Measurements from ENCODE around the gene PTPN9.
"Not testable (repeated sequence)": the region's sequence is repeated elsewhere in the genome, so short reads cannot be mapped to it uniquely, and the experiment has no call there.

The PTPN9 gene

DNA sequence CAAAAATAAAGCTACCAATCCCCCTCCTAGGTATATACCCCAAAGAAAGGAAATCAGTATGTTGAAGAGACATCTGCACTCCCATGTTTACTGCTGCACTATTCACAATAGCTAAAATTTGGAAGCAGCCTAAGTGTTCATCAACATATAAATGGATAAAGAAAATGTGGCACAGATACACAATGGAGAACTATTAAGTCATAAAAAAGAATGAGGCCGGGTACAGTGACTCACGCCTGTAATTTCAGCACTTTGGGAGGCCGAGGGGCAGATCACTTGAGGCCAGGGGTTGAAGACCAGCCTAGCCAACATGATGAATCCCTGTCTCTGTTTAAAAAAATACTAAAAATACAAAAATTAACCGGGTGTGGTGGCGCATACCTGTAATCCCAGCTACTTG lies 10.0 kb upstream of the PTPN9 start:
- Histone ChIP-seq H2AFZ (ENCODE audit: low read depth, low read length) (no peak overlapping the region), H3K9me3 (ENCODE audit: insufficient read depth, low read length) (no peaks in the 10 kb centered on the region), H3K27ac (ENCODE audit: low read length) (no peak overlapping the region), H3K9ac (ENCODE audit: low read length) (no peak overlapping the region), H3K4me1 (ENCODE audit: low read length) (no peaks in the 10 kb centered on the region), H3K4me2 (ENCODE audit: low read length) (no peak overlapping the region), H3K36me3 (replicated peaks; ENCODE audit: low read depth, low read length) (no peaks in the 10 kb centered on the region), H3K27me3 (ENCODE audit: low read depth, low read length) (no peaks in the 10 kb centered on the region), H4K20me1 (ENCODE audit: insufficient read depth, low read length) (no peaks in the 10 kb centered on the region), H3K4me3 (ENCODE audit: low read length) (no peak overlapping the region), H3K79me2 (ENCODE audit: low read length) (no peaks in the 10 kb centered on the region)
- TF ChIP-seq EZH2phosphoT487 (IDR thresholded peaks at IDR 0.05; ENCODE audit: low read depth) = no peak
- TF ChIP-seq, protein P1, sequence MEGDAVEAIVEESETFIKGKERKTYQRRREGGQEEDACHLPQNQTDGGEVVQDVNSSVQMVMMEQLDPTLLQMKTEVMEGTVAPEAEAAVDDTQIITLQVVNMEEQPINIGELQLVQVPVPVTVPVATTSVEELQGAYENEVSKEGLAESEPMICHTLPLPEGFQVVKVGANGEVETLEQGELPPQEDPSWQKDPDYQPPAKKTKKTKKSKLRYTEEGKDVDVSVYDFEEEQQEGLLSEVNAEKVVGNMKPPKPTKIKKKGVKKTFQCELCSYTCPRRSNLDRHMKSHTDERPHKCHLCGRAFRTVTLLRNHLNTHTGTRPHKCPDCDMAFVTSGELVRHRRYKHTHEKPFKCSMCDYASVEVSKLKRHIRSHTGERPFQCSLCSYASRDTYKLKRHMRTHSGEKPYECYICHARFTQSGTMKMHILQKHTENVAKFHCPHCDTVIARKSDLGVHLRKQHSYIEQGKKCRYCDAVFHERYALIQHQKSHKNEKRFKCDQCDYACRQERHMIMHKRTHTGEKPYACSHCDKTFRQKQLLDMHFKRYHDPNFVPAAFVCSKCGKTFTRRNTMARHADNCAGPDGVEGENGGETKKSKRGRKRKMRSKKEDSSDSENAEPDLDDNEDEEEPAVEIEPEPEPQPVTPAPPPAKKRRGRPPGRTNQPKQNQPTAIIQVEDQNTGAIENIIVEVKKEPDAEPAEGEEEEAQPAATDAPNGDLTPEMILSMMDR (IDR thresholded peaks at IDR 0.05; ENCODE audit: low read depth, low read length) = no peak

DNA sequence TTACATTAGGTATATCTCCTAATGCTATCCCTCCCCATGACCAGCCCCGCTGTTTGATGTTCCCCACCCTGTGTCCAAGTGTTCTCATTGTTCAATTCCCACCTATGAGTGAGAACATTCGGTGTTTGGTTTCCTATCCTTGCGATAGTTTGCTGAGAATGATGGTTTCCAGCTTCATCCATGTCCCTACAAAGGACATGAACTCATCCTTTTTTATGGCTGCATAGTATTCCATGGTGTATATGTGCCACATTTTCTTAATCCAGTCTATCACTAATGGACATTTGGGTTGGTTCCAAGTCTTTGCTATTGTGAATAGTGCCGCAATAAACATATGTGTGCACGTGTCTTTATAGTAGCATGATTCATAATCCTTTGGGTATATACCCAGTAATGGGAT lies 7.3 kb upstream of the PTPN9 start:
- not testable (repeated sequence) for H3K4me2 ChIP-seq (ENCODE audit: low read length); H3K36me3 ChIP-seq (replicated peaks; ENCODE audit: low read depth, low read length); H3K27ac ChIP-seq (ENCODE audit: low read length); H3K9ac ChIP-seq (ENCODE audit: low read length); H3K4me1 ChIP-seq (ENCODE audit: low read length); H3K79me2 ChIP-seq (ENCODE audit: low read length); H4K20me1 ChIP-seq (ENCODE audit: insufficient read depth, low read length); H3K27me3 ChIP-seq (ENCODE audit: low read depth, low read length); H3K9me3 ChIP-seq (ENCODE audit: insufficient read depth, low read length); H2AFZ ChIP-seq (ENCODE audit: low read depth, low read length); H3K4me3 ChIP-seq (ENCODE audit: low read length)

DNA sequence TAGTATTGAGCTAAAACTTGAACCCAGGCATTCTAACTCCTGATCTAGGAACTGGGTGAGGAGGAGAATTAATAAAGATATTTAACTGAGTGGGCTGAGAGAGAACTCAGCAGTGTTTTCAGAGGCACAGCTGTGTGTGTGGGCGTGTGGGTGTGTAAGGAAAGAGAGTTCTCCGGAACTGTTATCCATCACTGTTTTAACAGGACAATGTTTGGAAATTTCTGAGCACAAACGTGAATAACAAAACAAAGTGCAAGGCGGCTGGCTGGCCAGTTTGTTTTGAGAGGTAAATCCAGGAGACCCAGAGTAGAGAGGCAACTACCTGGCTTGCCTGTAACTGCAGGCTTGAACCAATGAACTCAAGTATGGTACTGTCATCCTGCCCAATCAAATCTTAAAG lies 5.0 kb upstream of the PTPN9 start:
- Histone ChIP-seq H3K36me3 (replicated peaks; ENCODE audit: low read depth, low read length) (no peaks in the 10 kb centered on the region), H3K79me2 (ENCODE audit: low read length) (peaks cover under 1% of the 10 kb centered on the region; the same call in 1 of the 2 replicates), H3K27ac (ENCODE audit: low read length) (no peak overlapping the region), H4K20me1 (ENCODE audit: insufficient read depth, low read length) (no peaks in the 10 kb centered on the region), H3K9ac (ENCODE audit: low read length) (no peak overlapping the region), H3K4me3 (ENCODE audit: low read length) (no peak overlapping the region), H3K4me2 (ENCODE audit: low read length) (no peak overlapping the region), H3K27me3 (ENCODE audit: low read depth, low read length) (no peaks in the 10 kb centered on the region), H2AFZ (ENCODE audit: low read depth, low read length) (no peak overlapping the region), H3K9me3 (ENCODE audit: insufficient read depth, low read length) (no peaks in the 10 kb centered on the region), H3K4me1 (ENCODE audit: low read length) (peaks cover 5% of the 10 kb centered on the region)
- no peak for TF ChIP-seq EZH2phosphoT487 (IDR thresholded peaks at IDR 0.05; ENCODE audit: low read depth)
- TF ChIP-seq, protein P1 (IDR thresholded peaks at IDR 0.05; ENCODE audit: low read depth, low read length) = no peak

DNA sequence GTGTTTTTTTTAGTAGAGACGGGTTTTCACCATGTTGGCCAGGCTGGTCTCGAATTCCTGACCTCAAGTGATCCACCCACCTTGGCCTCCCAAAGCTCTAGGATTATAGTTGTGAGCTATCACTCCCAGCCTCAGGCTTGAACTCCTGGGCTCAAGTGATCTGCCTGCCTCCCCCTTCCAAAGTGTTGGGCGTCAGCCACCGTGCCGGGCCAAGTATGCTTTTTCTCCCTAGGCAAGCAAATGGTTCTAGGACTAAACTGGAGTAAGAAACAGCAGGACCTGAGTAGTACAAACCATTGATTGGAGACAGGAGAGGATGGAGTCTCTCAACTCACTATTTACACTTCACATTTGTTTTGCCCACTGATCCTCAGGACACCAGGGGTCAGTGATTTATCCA lies 4.6 kb upstream of the PTPN9 start:
- no peak overlapping the region for H3K27ac ChIP-seq (ENCODE audit: low read length)
- H3K36me3 ChIP-seq (replicated peaks; ENCODE audit: low read depth, low read length) = no peaks in the 10 kb centered on the region
- H3K4me2 ChIP-seq (ENCODE audit: low read length) = no peak overlapping the region
- H3K27me3 ChIP-seq (ENCODE audit: low read depth, low read length) = no peaks in the 10 kb centered on the region
- no peak overlapping the region for H3K9ac ChIP-seq (ENCODE audit: low read length)
- no peaks in the 10 kb centered on the region for H3K9me3 ChIP-seq (ENCODE audit: insufficient read depth, low read length)
- no peak overlapping the region for H2AFZ ChIP-seq (ENCODE audit: low read depth, low read length)
- no peaks in the 10 kb centered on the region for H4K20me1 ChIP-seq (ENCODE audit: insufficient read depth, low read length)
- H3K4me1 ChIP-seq (ENCODE audit: low read length) = peaks cover 5% of the 10 kb centered on the region
- H3K4me3 ChIP-seq (ENCODE audit: low read length) = no peak overlapping the region
- no peak for TF ChIP-seq EZH2phosphoT487 (IDR thresholded peaks at IDR 0.05; ENCODE audit: low read depth)
- peaks cover 5% of the 10 kb centered on the region; the same call in 1 of the 2 replicates for H3K79me2 ChIP-seq (ENCODE audit: low read length)

DNA sequence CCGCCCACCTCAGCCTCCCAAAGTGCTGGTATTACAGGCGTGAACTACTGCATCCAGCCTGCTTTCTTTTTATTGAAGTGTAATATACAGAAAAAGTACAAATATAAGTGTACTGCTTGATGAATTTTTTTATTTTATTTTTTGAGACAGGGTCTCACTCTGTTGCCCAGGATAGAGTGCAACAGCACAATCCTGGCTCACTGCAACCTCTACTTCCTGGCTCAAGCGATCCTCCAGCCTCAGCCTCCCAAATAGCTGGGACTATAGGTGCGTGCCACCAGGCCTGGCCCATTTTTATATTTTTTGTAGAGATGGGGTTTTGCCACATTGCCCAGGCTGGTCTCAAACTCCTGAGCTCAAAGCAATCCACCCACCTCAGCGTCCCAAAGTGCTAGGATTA lies 3.8 kb upstream of the PTPN9 start:
- H2AFZ ChIP-seq (ENCODE audit: low read depth, low read length); H3K4me2 ChIP-seq (ENCODE audit: low read length); H3K27me3 ChIP-seq (ENCODE audit: low read depth, low read length); H3K27ac ChIP-seq (ENCODE audit: low read length); H3K36me3 ChIP-seq (replicated peaks; ENCODE audit: low read depth, low read length); H3K9me3 ChIP-seq (ENCODE audit: insufficient read depth, low read length); H3K9ac ChIP-seq (ENCODE audit: low read length); H4K20me1 ChIP-seq (ENCODE audit: insufficient read depth, low read length); H3K4me3 ChIP-seq (ENCODE audit: low read length); H3K4me1 ChIP-seq (ENCODE audit: low read length): not testable (repeated sequence)
- peaks cover 12% of the 10 kb centered on the region for H3K79me2 ChIP-seq (ENCODE audit: low read length)

All from OCI-LY3 (cell line).